Measurements from ENCODE around the gene KAZN.

The KAZN gene

DNA sequence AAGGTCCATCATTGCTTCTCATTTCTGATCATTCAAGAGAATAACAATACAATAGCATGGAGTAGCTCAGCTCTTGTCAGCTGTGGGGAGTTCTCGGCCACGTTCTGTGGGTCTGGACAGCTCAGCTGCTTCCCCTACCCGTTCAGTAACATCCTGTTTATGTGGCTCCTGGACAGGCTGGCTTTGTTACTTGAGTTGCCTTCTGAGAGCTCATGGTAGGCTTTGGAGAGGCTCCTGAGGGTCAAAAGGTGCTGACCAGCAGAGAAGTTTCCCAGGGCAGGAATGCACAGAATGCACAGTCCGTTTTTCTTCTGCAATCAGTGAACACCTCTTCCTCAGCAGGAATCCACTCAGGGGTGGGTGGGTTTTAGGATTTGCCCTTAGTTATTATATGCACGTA, 36.0 kb downstream of the KAZN start:
- no peaks in the 10 kb centered on the region for H3K9me3 Mint-ChIP-seq

DNA sequence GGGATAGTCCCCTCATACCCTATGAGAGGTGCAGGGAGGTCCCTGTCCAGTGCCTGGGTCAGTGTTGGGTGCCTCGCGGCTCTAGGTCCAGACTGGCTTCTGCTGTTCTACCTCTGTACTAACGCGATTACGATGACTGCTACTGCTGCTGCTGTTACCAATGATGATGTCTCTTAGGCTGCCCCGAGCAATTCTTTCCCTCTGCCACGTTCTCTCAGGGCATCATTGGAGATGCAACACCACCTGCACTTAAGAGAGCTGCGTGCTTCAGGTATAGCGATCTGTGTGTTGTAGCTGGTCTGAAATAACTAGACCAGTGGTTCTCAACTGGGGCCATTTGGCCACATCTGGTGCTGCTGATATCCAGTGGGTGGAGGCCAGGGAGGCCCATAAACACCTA, 36.9 kb downstream of the KAZN start:
- Mint-ChIP-seq H3K4me1 (ENCODE audit: low read depth) (no peaks in the 10 kb centered on the region), H3K27me3 (peaks cover 13% of the 10 kb centered on the region), H3K27ac (no peak overlapping the region), H3K36me3 (ENCODE audit: low read depth) (no peaks in the 10 kb centered on the region), H3K4me3 (no peak overlapping the region), H3K9me3 (no peaks in the 10 kb centered on the region)
- no peak for DNase-seq

More for the DNA sequence above, 36.0 kb downstream of the KAZN start:
- H3K27me3 Mint-ChIP-seq, result peaks cover 13% of the 10 kb centered on the region
- H3K4me1 Mint-ChIP-seq (ENCODE audit: low read depth), result no peaks in the 10 kb centered on the region
- H3K4me3 Mint-ChIP-seq, result no peak overlapping the region
- no peaks in the 10 kb centered on the region for H3K36me3 Mint-ChIP-seq (ENCODE audit: low read depth)
- no peak for DNase-seq
- no peak overlapping the region for H3K27ac Mint-ChIP-seq

DNA sequence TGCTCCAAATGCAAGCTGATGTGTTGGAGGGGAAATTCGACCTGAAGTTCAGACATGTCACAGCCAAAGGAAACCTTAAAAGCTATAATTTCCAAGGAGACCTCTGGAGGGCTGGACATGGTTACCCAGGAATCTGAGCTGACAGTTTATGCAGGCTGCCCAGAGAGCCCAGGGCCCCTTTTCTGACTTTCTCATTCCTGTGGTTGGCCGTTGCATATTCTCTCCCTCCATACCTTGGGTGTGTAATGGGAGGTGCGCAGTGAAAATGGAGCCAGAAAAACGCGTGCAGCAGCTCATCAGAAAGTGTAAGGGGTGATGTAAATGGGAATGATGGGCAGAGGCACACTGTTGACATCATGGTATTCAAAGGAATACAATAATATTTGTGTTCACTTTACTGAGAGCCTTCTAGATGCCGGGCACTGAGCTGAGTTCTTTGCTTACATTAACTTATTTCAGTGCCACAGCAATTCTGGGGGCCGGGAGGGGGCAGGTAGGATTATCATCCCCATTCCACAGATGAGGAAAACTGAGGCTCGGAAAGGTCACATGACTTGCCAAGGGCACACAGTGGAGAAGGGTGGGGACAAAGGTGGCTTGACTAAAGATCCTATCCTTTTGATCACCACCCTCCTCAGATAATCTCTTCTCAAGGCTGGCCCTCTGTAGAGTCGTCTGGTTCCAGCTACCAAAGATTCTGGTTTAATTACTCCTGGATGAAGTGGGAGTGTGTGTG, 38.6 kb downstream of the KAZN start:
- no peak overlapping the region for H3K27ac Mint-ChIP-seq
- H3K36me3 Mint-ChIP-seq (ENCODE audit: low read depth), result no peaks in the 10 kb centered on the region
- peaks cover 13% of the 10 kb centered on the region for H3K27me3 Mint-ChIP-seq
- no peak overlapping the region for H3K4me3 Mint-ChIP-seq
- no peak for DNase-seq
- no peaks in the 10 kb centered on the region for H3K4me1 Mint-ChIP-seq (ENCODE audit: low read depth)
- H3K9me3 Mint-ChIP-seq, result peaks cover 2% of the 10 kb centered on the region

DNA sequence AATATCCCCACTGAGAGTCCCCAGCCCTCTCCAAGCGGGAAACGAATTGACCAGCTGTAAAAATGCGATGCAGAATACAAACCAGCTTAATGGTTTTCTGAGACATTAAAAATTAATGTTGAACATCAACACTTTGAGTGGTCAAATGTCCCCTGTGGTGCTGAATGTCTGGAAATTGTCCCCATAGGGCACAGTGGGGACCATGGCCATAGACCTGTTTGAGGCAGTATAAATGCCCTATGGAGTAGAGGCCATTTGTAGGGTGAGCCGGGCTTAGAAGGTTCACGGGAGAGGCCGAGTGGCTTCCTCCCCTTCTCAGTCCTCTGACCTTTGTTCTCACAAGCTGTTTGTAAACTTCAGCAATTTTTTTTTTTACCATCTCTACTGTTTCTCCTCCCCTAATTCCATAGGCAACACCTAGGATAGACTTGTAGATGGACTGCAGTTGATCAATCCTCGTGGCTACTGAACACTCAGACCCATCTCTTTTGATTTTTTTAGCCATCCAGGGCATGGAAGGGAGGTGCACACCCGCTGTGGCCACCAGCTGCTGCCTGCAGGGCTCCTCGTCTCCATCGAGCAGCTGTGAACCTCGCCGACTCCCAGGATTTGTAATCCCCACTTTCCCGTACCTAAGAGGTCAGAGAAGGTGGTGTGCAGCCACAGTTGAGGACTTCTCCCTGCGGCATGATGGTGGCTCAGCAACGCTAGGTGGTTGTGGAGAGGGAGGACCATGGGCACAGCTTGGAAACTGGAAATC, 41.0 kb downstream of the KAZN start:
- Mint-ChIP-seq H3K4me3 (no peak overlapping the region), H3K36me3 (ENCODE audit: low read depth) (no peaks in the 10 kb centered on the region), H3K9me3 (peaks cover 7% of the 10 kb centered on the region), H3K27me3 (peaks cover 6% of the 10 kb centered on the region), H3K4me1 (ENCODE audit: low read depth) (no peaks in the 10 kb centered on the region), H3K27ac (no peak overlapping the region)
- DNase-seq, result no peak

DNA sequence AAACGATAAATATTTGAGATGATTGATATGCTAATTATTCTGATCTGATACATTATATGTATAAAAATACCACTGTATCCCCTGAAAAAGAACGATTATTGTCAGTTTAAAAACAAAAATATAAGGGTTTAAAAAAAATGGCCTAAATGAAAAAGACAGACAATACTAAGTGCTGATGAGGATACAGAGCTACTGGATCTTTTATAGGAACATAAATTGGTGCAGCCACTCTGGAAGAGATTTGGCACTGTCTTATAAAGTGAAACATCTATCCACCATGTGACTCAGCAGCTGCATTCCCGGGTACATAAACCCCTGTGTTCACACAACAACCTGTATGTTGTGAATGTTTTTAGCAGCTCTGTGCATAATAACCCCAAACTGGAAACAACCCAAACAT, 44.2 kb downstream of the KAZN start:
- H3K4me3 Mint-ChIP-seq, result no peak overlapping the region
- H3K4me1 Mint-ChIP-seq (ENCODE audit: low read depth), result no peaks in the 10 kb centered on the region
- H3K36me3 Mint-ChIP-seq (ENCODE audit: low read depth), result no peaks in the 10 kb centered on the region
- H3K27ac Mint-ChIP-seq, result no peak overlapping the region
- no peak for DNase-seq
- peaks cover 12% of the 10 kb centered on the region for H3K9me3 Mint-ChIP-seq
- peaks cover 11% of the 10 kb centered on the region for H3K27me3 Mint-ChIP-seq

DNA sequence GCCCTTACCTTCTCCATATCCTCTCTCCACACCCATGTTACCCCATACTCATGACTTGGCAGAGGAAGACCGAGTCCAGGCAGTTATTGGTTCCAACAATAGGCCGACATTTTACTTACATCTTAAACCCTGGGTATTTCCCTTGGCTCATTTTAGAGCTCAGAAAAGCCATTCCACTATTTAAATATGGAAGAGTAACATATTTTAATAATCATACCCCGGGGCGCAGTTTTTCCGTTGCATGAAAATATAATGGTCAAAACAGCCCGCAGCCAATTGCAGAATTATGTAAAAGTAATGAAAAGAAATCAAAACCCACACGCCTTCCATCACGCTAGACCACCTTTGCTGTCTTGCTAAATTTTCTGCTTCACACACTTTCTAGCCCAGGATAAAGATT, 48.5 kb downstream of the KAZN start:
- Mint-ChIP-seq H3K27ac (no peak overlapping the region), H3K36me3 (ENCODE audit: low read depth) (no peaks in the 10 kb centered on the region), H3K27me3 (peaks cover 7% of the 10 kb centered on the region)

DNA sequence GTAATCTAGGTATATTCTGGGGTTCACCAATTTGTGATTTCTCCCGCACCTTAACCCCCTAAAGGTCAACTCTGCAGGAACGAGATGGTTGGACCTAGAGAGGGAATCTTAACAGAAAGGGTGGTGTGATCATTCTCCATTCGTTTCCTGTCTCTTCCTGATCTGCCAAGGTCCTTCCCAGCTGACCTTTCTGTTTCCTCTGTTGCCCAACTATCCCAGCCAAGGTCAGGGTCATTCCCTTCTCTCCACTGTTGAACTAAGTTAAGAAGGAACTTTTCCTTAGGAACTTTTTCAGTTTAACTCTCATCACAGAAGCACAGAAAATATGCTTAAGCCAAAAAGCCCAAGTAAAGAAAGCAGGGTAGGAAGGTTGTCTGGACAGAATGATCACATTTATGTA, 49.3 kb downstream of the KAZN start:
- no peak for DNase-seq
- peaks cover 9% of the 10 kb centered on the region for H3K27me3 Mint-ChIP-seq
- H3K36me3 Mint-ChIP-seq (ENCODE audit: low read depth), result no peaks in the 10 kb centered on the region
- peaks cover 8% of the 10 kb centered on the region for H3K9me3 Mint-ChIP-seq
- H3K27ac Mint-ChIP-seq, result no peak overlapping the region
- no peak overlapping the region for H3K4me3 Mint-ChIP-seq
- no peaks in the 10 kb centered on the region for H3K4me1 Mint-ChIP-seq (ENCODE audit: low read depth)

More for the DNA sequence above, 48.5 kb downstream of the KAZN start:
- Mint-ChIP-seq H3K4me1 (ENCODE audit: low read depth) (no peaks in the 10 kb centered on the region), H3K9me3 (peaks cover 11% of the 10 kb centered on the region), H3K4me3 (no peak overlapping the region)
- no peak for DNase-seq

DNA sequence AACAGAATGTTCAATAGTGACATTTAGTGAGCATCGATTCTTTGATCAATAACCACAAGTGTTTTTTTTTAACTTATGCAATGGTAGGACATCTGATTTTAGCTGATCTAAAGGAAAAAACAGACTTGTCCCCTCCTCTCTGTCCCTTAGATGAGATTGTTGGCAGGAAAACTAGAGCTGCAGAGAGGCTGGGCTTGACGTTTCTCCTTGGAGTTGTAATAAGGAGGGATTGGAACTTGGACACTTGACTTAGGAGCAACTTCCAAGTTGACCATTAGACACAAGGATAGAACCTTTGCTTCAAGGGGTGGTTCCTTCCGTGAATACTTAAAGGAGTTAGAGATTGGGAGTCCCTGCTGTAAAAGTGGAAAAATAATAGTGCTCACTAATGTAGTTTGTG, 49.9 kb downstream of the KAZN start:
- H3K36me3 Mint-ChIP-seq (ENCODE audit: low read depth), result no peaks in the 10 kb centered on the region
- H3K4me3 Mint-ChIP-seq, result no peak overlapping the region
- H3K9me3 Mint-ChIP-seq, result peaks cover 6% of the 10 kb centered on the region
- H3K27ac Mint-ChIP-seq, result no peak overlapping the region
- H3K27me3 Mint-ChIP-seq, result peaks cover 13% of the 10 kb centered on the region
- DNase-seq, result no peak
- H3K4me1 Mint-ChIP-seq (ENCODE audit: low read depth), result no peaks in the 10 kb centered on the region

DNA sequence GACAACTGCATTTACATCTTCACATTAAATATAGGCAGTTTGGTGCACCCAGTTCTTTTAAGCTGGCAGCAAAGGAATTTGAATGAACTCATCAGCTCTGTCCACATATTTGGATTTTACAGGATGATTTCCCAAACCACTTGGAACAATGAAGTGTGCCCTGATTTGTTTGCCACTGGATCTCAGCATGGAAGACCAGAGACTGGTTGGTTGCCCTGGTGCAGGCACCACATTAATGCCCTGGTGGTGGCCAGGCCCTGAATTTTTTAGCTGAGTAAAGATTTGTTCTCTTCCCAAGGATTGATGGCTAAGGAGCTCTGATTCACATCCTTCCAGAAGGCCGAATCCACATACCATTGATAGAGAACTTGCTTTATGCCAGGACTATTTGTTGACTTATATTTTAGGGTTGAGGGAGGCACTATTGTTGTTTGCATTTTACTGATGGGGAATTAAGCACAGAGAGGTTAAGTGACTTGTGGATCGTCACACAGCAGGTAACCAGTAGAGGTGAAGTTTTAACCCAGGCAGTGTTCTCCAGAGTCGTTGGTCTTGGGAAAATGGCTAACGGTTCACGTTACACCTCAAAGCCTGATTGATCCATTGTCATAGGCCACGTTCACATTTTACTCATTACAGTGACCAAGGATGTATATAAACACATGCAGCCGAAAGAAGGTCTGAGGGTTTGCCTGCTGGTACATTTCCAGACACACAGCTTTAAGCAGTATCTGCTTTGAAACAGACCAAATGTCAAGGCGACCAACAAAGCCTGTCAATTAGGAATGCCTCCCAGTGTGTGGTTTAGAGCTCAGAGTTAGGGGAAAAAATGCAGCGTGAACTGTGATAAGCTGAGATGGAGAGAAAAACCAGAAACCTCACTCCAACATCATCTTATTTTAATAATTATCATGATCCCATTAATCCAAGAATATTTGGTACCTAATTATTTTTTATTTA, 50.7 kb downstream of the KAZN start:
- peaks cover 13% of the 10 kb centered on the region for H3K27me3 Mint-ChIP-seq
- peaks cover 6% of the 10 kb centered on the region for H3K9me3 Mint-ChIP-seq
- no peak for DNase-seq
- H3K4me1 Mint-ChIP-seq (ENCODE audit: low read depth), result no peaks in the 10 kb centered on the region
- no peaks in the 10 kb centered on the region for H3K36me3 Mint-ChIP-seq (ENCODE audit: low read depth)
- no peak overlapping the region for H3K4me3 Mint-ChIP-seq
- no peak overlapping the region for H3K27ac Mint-ChIP-seq

DNA sequence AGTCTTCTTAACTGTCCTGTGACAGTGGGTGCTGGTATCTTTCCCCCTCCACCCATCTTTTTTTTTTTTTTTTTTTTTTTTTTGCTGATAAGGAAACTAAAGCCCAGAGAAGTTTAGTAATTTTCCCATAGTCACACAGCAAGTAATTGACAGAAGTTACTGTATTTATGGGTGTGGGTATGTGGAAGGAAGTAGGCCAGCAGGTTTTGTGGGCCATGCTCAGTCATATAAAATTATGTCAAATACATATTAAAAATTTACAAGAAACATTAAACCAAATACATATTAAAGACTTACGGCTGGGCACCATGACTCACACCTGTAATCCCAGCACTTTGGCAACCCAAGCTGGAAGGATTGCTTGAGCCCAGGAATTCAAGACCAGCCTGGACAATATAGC, 51.5 kb downstream of the KAZN start:
- peaks cover 13% of the 10 kb centered on the region for H3K27me3 Mint-ChIP-seq
- no peaks in the 10 kb centered on the region for H3K36me3 Mint-ChIP-seq (ENCODE audit: low read depth)
- H3K9me3 Mint-ChIP-seq, result peaks cover 2% of the 10 kb centered on the region
- H3K4me3 Mint-ChIP-seq, result no peak overlapping the region
- no peak overlapping the region for H3K27ac Mint-ChIP-seq
- DNase-seq, result no peak
- H3K4me1 Mint-ChIP-seq (ENCODE audit: low read depth), result no peaks in the 10 kb centered on the region

DNA sequence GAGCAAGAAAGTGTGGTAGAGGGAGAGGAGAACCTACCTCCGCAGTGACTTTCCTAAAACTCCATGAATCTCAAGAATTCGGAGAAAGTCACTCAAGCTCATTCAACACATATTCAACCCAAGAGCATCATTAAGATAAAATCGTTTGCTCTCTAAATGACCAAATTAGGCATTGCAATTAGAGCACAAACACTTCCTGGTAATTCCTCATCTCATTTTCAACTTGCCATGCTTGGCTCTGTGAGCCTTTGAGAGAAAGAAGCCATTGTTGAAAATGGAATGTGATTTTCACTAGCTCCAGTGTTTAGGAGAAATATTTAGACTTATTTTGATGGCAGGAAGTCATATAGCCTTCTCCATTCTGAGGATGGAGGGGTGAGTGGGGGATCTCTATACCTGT, 52.5 kb downstream of the KAZN start:
- H3K4me1 Mint-ChIP-seq (ENCODE audit: low read depth), result no peaks in the 10 kb centered on the region
- peaks cover 13% of the 10 kb centered on the region for H3K27me3 Mint-ChIP-seq
- H3K27ac Mint-ChIP-seq, result no peak overlapping the region
- H3K4me3 Mint-ChIP-seq, result no peak overlapping the region
- no peaks in the 10 kb centered on the region for H3K9me3 Mint-ChIP-seq
- no peaks in the 10 kb centered on the region for H3K36me3 Mint-ChIP-seq (ENCODE audit: low read depth)
- no peak for DNase-seq

DNA sequence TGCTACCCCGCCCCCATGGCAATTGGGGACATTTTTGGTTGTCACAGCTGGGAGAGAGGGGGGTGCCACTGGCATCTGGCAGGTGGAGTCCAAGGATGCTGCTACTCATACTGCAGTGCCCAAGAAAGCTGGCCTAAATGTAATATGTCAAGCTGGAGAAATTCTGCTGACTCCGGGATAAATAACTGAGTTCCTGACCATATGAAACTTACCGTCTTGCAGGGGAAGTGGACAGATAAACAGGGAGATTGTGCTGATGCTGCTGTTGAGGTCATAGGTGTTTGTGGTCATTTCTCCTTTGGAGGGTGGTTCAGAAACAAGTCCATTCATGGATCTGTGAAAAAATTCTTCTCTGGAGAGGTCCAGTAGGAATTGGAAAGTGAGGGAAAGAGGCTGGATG, 54.4 kb downstream of the KAZN start:
- H3K9me3 Mint-ChIP-seq, result no peaks in the 10 kb centered on the region

DNA sequence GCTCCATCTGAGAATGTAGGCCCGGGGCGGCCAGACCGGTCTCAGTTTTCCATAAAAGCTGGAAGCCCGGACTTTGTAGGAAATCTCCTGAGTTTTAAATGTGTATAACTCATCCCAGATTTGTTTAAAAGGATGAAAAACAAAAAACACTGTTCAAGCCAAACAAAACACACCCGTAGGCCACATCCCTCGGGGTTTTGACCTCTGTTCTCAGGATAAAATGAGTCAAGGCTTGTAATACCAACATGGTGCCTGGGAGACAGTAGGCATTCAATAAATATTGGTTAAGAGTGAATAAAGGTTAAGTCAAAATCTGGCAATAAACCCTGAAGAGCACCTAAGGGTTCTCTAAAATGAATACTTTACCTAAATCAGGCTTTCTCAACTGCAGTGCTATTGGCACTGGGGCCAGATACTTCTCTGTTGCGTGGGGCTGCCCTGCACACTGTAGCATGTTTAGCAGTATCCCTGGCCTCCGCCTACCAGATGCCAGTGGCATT, 55.0 kb downstream of the KAZN start:
- peaks cover 6% of the 10 kb centered on the region for H3K27me3 Mint-ChIP-seq
- H3K4me1 Mint-ChIP-seq (ENCODE audit: low read depth), result no peaks in the 10 kb centered on the region
- H3K36me3 Mint-ChIP-seq (ENCODE audit: low read depth), result no peaks in the 10 kb centered on the region
- DNase-seq, result no peak
- H3K9me3 Mint-ChIP-seq, result no peaks in the 10 kb centered on the region
- no peak overlapping the region for H3K4me3 Mint-ChIP-seq
- no peak overlapping the region for H3K27ac Mint-ChIP-seq

More for the DNA sequence above, 54.4 kb downstream of the KAZN start:
- no peaks in the 10 kb centered on the region for H3K36me3 Mint-ChIP-seq (ENCODE audit: low read depth)
- no peak overlapping the region for H3K27ac Mint-ChIP-seq
- DNase-seq, result no peak
- peaks cover 7% of the 10 kb centered on the region for H3K27me3 Mint-ChIP-seq
- H3K4me3 Mint-ChIP-seq, result no peak overlapping the region
- H3K4me1 Mint-ChIP-seq (ENCODE audit: low read depth), result no peaks in the 10 kb centered on the region

DNA sequence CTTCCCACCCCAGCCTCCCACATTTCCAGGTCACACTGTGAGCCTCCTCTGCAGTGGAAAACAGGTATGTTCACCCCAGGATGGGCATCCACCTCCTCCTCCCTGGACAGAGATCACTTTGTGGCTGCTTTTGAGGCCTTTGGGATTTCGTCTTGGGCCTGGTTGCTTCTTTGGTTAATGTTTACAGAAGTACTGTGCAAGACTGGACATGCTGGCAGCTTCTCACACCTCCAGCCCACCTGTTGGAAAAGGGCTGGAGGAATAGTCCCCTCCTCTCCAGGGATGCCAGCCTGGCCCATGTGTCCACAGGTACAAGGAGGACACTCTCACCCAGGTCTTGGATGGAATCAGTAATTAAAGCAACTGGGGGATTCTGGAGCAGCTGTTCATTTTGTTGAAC, 56.1 kb downstream of the KAZN start:
- Mint-ChIP-seq H3K36me3 (ENCODE audit: low read depth) (no peaks in the 10 kb centered on the region), H3K4me3 (no peak overlapping the region), H3K27me3 (peaks cover 6% of the 10 kb centered on the region), H3K4me1 (ENCODE audit: low read depth) (no peaks in the 10 kb centered on the region), H3K9me3 (no peaks in the 10 kb centered on the region), H3K27ac (no peak overlapping the region)
- DNase-seq, result no peak
